HG03442 (cell line): ENCODE data around the gene C1QTNF9.
"Not testable (repeated sequence)": the region's sequence is repeated elsewhere in the genome, so short reads cannot be mapped to it uniquely, and the experiment has no call there.

Experiments used
- ATAC-seq: cut with Tn5 transposase; IDR thresholded peaks from one replicate; pipeline ENCODE4 v1.9.1; 2021; ENCODE audit warnings: mild to moderate bottlenecking, moderate library complexity; ENCODE audit not compliant: unreplicated experiment

Gene C1QTNF9

DNA sequence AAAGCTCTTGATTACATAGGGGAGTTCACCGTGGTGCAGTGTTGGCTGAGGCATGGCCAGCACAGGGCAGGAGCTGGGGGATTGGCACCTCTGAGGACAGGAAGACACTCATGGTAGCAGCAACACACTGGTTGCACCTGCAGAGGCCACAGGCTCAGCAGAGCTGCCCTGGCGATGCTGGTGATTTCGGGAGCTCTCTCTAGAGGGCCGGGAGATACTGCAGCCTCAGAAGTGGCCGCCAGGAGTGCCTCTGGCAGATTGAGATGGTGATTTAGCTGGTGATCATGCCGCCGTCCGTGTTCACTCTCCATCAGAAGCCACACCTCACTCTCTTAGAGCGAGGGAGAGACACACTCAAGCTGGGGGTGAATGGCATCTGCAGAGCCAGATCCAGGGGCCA is 49.9 kb downstream of the C1QTNF9 start:
- ATAC-seq: not testable (repeated sequence)

DNA sequence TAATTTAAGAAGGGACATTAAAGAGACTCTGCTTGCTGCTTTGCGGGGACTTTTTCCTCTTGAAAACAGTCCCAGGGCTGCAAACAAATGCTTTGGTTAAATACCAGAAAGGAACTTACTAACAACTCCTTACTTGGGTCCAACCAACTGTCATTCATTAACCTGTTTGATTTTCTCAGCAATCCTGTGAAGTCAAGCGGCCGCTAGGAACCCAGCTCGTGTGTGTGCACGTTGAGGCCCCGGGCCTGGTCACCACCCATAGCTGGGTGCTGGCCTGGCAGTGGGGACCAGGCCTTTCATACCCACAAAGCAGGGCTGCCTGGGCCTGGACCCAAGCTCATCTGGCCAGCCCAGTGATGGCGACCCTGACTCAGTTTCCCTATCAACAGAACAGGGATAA is 50.7 kb downstream of the C1QTNF9 start:
- ATAC-seq: no peak

DNA sequence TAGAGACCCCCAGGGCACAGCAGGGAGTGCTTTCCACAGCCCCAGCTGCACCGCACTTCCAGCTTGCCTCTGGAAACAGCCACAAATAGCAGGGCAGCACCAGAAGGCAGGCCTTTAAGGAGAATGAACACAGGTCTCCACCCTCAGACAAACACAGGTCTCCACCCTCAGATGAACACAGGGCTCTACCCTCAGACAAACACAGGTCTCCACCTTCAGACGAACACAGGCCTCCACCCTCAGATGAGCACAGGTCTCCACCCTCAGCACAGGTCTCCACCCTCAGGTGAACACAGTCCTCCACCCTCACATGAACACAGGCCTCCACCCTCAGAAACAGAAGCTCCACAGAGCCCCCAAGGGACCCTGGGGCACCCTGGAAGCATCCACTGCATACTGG is 51.7 kb downstream of the C1QTNF9 start:
- ATAC-seq: no peak

DNA sequence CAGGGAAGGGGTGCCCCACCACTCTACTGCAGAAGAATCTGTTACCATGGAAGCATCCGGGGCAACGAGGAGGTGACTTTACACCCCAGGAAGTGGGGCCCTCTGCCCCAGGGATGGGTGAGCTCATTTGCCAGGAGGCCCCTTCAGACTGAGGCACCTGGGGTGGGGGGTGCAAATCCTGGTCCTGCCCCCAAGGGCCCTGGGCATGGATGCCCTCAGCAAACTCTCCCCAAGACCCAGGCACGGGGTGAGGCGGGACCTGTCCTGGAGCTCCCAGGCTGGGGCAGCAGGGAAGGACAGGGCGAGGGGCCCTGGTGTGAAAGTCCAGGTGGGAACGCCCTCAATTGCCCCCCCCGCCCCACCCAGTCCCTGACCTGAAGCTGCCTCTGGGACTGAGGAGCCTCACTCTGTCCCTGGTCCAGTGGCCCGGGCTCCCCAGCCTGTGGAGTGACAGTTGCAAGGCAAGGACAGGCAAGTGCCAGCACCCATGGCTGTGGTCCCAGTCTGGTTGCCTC is 52.5 kb downstream of the C1QTNF9 start:
- ATAC-seq: no peak

DNA sequence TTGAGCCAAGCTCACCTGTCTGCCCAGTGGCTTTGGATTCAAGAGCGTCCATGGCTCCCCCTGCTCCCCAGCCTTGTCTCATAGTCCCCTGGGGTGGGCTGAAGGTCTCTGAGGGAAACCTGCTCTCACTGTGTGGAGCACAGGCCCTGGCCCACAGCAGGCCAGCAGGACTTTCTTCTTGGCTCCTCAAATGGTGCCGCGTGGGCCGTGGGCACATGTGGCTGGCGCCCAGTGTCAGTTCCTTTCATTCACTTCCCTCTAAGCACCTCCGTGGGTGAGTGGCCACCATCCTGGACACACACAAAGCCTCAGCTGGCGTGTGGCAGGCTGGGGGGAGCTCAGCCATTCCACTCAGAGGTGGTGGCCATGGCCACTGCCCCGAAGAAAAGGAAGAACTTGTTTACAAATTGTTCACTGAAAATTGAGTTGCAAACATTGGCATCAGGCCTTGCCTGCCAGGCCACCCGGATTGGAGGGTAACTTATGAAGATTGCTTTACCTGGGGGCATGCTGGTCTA is 53.1 kb downstream of the C1QTNF9 start:
- ATAC-seq: no peak

DNA sequence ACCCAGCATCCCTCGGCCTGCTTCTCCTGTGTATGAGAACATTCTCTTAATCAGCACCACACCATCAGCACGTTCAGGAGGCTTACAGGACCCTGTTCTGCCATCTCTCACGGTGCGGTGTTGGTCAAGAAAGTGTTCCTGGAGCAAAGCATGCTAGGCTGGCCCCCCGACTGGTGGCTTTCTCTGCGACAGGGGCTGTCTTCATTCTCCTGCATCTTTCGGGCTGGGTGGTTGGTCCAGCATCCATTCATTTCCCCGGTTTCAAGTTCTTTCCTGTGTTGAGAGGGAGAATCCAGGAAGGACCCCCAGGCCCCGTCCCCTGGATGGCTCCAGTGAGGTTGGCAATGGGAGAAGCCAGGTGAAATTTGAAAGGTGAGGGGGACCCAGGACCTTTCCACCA is 55.8 kb downstream of the C1QTNF9 start:
- no peak for ATAC-seq

DNA sequence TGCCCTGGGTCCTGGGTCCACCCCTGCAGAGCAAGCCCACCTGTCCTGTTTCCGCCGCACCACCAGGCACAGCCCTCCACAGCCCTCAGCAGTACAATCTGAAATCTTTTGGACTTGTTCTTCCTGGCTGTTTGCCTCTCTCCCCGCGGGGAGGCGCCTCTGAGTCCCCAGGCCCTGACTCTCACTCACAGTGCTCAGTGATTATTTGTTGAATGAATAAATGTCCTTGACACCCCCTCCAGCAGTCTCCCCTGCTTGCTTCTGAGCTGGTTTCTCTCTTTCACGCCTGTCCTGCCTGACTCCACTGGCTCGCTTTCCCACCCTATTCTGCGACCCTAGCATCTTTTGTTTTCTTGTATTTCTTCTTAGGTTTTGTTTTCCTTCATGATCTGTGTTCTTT is 56.9 kb downstream of the C1QTNF9 start:
- not testable (repeated sequence) for ATAC-seq

DNA sequence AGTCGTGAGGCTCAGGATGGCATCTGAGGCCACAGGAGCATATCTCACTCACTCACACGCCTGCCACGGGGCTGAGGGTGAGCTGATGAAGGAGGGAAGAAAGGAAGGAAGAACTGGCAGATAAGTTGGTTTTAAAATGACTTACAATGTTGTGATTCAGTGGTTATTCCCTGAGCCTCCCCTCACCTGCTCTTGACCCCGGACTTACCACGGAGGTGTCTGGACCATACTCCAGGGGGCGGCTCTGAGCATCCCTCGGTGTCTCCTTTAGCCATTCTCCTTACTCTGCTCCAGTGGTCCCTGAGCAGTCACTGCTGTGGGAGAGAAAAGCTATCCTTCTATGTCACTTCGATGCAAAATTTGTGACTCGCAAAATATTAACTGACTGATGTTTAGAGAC is 61.9 kb downstream of the C1QTNF9 start:
- not testable (repeated sequence) for ATAC-seq
